ENCODE measurements around the gene PEX11B. TPM values are rescaled to one million over a fixed set of nuclear protein-coding genes. Genes with fewer than 3 reads are reported as not detected.

PEX11B gene
- total and polyA plus RNA-seq, 9 donors: 18.2 to 44.4 (median 26.9) TPM

- intact Hi-C loops (cut with DNase I): no loop called here
- H3K4me3 ChIP-seq: no peak overlapping the region
- TF ChIP-seq POLR2A (IDR thresholded peaks at IDR 0.05) (no peak), EP300 (IDR thresholded peaks at IDR 0.05) (no peak), CTCF (IDR thresholded peaks at IDR 0.05) (no peak)
- H3K27me3 ChIP-seq: no peaks in the 10 kb centered on the region
- H3K4me1 ChIP-seq (ENCODE audit: insufficient read depth): peaks cover 3% of the 10 kb centered on the region
- H3K27ac ChIP-seq: no peak overlapping the region
- WGBS, 3 donors: 24 to 38% (median 29%) methylated on average over 8 of the region's 8 CpGs
- DNase-seq: no peak
- no peaks in the 10 kb centered on the region for H3K36me3 ChIP-seq
- no peaks in the 10 kb centered on the region for H3K9me3 ChIP-seq
Observed at GRCh38 chr1:145886816-145887215, 31.7 kb downstream of the PEX11B start.

GRCh38 chr1:145886390-145886789, 32.1 kb downstream of the PEX11B start:
- peak overlapping the region; percentile 67 for H3K4me3 ChIP-seq
- H3K27ac ChIP-seq: no peak overlapping the region
- WGBS, 3 donors: 36 to 43% (median 36%) methylated on average over 11 of the region's 11 CpGs
- intact Hi-C loops (cut with DNase I): no loop called here
- no peaks in the 10 kb centered on the region for H3K4me1 ChIP-seq (ENCODE audit: insufficient read depth)
- TF ChIP-seq POLR2A (IDR thresholded peaks at IDR 0.05) (no peak), EP300 (IDR thresholded peaks at IDR 0.05) (no peak), CTCF (IDR thresholded peaks at IDR 0.05) (no peak)
- DNase-seq: no peak
- H3K27me3 ChIP-seq: no peaks in the 10 kb centered on the region
- no peaks in the 10 kb centered on the region for H3K36me3 ChIP-seq
- H3K9me3 ChIP-seq: no peaks in the 10 kb centered on the region

GRCh38 chr1:145885738-145886287, 32.7 kb downstream of the PEX11B start, which contains the start of gene ANKRD35:
Gene ANKRD35 (minus strand): TSS chr1:145885866. CDS start chr1:145885758, 108 bp downstream.
- no peaks in the 10 kb centered on the region for H3K4me1 ChIP-seq (ENCODE audit: insufficient read depth)
- DNase-seq: peak; percentile 51 to 81 (median 72)
- H3K4me3 ChIP-seq: peak within 1 kb of the TSS; percentile 67
- H3K9me3 ChIP-seq: no peaks in the 10 kb centered on the region
- H3K27me3 ChIP-seq: no peaks in the 10 kb centered on the region
- 1% methylated on average over 31 to 36 of the region's 36 CpGs for WGBS, 3 donors
- intact Hi-C loops (cut with DNase I): no loop called here
- no peak for TF ChIP-seq POLR2A (IDR thresholded peaks at IDR 0.05)
- TF ChIP-seq CTCF (IDR thresholded peaks at IDR 0.05): no peak
- H3K27ac ChIP-seq: no peak within 1 kb of the TSS
- H3K36me3 ChIP-seq: no peaks in the 10 kb centered on the region

- Histone ChIP-seq H3K4me3 (no peak overlapping the region), H3K9me3 (no peaks in the 10 kb centered on the region), H3K27me3 (no peaks in the 10 kb centered on the region), H3K4me1 (ENCODE audit: insufficient read depth) (no peaks in the 10 kb centered on the region), H3K36me3 (no peaks in the 10 kb centered on the region), H3K27ac (no peak overlapping the region)
- WGBS, 3 donors: 85 to 96% (median 93%) methylated on average over 1 of the region's 1 CpG
- TF ChIP-seq CTCF (IDR thresholded peaks at IDR 0.05) (no peak), EP300 (IDR thresholded peaks at IDR 0.05) (no peak), POLR2A (IDR thresholded peaks at IDR 0.05) (no peak)
- DNase-seq: no peak
- intact Hi-C loops (cut with DNase I): no loop called here
Observed at GRCh38 chr1:145884675-145885074, 33.8 kb downstream of the PEX11B start.
